NK-92 treated with Interleukin-12 subunit alpha and Interleukin-12 subunit beta, amount 100 ng/mL, for 24 hours (cell line): ENCODE measurements around the gene EIF1B.
A peak's percentile ranks its signal among the peaks of the same experiment; 100 is the strongest.

Experiments
- DNase-seq: peaks from one replicate; lab custom pipeline; 2025; lab: John Stamatoyannopoulos, UW

EIF1B gene

DNA sequence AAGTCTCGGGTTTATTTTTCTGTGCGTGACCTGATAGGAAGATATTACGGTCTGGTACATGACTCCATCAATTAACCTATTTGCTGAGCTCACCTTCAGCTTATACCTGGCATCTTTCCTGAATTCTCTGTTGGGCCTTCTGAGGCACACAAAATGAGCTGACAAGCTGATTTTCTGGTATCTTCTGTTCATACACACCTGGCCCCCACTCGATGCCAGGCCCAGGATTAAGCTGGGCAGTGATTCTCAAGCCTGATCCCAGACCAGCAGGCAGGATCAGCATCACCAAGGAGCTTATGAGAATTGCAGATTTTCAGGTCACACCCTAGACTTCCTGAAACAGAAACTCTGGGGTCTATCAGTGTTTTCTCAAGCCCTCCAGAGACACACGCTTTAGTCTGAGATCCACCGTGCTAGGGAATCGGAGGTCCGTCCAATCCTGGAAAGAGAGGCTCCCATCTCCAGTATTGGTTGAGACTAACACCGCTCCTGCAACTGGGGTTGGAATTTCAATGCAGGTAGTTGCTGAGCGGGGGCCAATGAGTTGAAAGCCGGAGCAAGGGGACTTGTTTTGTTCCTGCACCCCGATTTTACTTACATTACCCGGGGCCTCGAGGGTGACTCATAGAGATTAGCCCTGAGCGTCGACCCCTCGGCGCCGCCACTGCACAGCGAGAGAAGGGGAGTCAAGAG, 636 bp upstream of the EIF1B start:
- DNase-seq, result no peak

DNA sequence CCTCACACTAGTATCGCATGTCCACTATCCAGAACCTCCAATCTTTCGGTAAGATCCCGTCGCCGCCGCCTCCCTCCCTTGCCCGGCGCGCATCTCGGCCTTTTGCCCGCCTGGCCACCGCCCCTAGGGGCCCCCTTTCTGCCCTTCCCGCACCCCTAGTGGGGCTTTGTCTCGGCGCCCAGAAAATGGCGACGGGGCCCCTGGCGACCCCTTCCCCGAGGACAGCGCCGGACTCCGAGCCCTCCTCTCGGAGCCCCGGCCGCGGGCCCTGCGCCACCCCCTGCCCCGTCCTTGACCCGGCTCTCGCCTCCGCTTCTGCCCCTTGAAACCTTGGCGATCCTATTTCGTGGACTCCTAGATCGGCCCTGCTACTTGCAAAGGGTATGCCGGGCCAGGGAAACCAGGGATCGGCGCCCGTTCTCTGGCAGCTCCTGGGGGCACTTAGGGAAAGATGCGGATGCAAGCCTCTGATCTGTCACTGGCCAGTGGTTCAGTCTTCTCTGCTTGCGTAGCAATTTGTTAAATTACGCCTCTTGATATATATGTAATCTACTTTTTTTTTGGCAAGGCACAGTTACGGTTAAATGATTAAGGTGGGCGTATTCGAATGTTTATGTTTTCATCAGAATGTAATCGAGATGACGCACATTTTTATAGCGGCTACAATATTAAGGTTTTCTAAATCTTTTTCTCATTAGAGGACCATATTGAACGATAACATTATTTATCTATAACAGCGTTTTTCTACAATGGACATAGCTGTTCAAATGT, 603 bp downstream of the EIF1B start:
- DNase-seq, result peak; percentile 21

DNA sequence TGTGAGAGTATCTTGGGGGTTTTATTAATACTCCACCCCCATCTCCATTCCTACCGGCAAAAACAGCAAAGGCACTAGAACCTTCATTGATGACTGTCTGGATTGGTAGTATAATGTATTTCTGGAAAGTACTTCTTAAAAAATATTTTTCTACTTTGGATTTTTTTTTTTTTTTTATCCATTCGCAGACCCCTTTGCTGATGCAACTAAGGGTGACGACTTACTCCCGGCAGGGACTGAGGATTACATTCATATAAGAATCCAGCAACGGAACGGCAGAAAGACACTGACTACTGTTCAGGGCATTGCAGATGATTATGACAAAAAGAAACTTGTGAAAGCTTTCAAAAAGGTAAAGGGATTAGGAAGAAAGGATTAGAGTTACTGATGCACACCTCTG, 1.2 kb downstream of the EIF1B start:
- no peak for DNase-seq

DNA sequence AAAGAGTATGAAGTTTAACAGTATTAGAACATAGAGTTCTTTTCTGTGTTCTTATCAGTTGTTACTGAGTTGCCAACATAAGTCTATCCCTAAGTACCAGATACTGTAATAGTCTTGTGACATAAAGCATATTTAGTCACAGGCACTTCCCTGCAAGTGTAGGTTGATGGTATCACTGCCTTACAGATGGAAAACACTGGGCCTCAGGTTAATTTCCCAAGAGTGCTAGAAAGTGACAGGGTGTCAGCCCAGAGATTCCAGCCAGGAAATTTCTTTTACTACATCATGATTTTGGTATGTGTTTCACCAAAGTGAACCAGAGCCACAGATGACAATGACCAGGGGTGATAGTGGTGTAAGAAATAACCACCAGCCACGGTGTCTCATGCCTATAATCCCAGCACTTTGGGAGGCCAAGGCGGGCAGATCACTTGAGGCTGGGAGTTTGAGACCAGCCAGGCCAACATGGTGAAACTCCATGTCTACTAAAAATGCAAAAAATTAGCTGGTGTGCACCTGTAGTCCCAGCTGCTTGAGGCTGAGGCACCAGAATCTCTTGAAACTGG, 3.2 kb downstream of the EIF1B start:
- DNase-seq, result no peak

DNA sequence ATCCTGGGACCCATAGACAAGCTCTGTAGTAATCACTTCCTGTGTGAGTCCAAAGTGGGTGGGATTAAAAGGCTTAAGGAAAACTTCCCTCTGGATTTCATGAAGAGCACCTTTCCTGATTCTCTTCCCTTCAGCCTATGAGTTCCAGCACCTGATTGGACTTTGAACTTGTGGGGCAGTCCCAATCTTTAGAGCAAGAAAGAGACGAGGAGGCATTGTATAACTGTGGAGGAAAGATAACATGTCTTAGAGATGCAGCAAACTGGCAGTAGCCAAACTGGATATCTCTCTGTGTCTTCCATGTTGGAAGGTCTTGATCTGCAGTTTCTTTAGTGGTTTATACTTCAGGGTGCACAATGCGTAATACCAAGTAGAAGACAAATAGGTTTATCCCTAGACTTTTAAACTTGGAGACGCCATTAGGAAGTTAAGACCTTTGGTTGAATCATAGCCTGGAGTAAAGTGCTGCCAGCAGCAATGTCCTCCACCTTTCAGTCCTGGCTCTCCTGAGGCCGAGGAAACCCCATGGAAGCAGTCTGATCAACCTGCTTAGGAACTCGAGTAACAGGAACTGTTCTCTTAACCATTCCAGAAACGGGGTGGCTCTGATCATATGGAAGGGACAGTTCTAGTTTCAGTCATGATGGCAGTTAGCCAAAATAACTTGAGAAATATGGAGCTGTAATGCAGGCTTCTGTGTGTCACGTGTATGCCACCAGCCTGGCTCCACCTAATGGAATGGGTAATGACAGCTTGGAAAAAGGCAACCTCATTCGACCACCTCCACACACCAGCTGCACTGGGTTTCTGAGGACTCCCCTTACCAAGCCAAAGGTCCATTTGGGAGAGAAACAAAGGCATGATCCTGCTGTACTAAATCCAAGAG, 4.7 kb downstream of the EIF1B start:
- DNase-seq, result no peak

DNA sequence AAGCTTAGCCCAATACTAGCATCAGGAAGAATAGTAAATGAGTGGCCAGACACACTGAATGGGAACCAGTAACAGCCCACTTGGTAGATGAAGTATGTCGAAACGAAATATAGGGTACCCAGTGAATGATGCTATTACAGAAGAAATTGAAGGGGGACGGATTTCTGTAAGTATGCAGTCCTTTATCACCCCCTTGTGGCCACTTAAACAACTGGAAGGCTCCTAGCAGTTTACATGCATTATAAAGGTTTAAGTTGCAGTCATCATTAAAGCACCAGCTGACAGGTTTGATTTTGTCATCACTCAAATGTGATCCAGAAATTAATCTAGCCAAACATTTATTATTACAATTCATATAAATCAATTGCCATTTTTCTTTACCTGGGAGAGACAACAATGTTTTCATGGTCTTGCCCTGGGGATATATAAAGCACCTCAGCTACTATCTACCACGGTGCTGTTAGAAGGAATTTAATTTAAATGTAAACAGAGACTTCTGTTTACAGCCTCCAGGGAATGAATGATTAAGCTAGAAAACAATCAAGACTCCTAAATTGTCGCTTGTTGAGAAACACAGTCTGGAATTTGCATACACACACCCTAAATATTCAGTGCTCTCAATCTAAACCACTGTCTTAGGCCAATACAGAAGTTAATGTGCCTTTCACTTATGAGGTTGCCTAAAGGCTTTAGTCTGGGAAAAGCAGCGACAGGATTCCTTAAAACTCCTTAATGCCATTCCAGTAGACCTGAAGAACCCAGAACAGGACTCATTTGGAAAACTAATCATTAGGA, 7.8 kb downstream of the EIF1B start:
- no peak for DNase-seq

DNA sequence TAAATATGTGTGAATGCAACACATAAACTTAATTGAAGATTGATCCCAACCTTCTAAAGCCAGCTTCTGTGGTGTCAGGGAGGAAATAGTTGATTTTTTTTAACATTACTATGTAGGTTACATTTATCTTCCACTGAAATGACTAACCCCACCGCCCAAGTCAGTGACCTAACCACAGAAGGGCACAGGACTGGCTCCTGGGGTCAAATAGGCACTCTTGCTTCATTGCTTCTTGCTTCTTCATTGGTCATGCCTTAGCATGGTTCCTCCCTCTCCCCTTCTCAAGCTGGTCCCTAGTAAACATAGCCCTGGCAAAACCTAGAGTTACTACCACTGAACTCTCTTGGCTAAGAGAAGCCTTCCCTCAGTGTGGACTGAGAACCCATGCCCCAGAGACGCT, 12.3 kb downstream of the EIF1B start:
- no peak for DNase-seq

DNA sequence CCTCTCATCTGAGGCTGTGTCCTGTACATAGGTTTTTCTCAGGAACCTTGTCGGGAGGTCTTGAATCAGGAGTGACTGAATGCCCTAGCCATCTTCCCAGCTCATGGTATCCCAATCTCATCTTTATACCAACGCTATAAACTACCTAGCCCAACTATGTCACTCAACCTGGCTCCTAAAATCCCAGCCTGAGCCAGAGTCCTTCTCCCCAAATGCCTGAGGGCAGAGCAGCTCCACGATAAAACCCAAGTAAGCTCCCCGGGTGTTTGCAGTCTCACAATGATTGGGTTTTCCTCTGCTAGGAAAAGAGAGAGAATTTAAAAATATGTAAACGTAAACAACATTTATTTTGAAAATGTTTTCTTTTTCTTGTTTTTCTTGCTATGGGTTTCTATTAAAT, 14.4 kb downstream of the EIF1B start:
- no peak for DNase-seq

DNA sequence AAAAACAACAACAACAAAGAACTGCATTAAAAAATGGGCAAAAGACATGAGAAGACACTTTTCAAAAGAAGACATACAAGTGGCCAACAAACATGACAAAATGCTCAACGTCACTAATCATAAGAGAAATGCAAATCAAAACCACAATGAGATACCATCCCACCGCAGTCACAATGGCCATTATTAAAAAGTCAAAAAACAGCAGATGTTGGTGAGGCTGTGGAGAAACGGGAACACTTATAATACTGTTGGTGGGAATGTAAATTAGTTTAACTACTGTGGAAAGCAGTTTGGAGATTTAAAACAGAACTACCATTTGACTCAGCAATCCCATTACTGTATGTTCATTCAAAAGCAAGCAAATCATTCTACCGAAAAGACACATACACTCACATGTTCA, 15.1 kb downstream of the EIF1B start:
- DNase-seq, result no peak

DNA sequence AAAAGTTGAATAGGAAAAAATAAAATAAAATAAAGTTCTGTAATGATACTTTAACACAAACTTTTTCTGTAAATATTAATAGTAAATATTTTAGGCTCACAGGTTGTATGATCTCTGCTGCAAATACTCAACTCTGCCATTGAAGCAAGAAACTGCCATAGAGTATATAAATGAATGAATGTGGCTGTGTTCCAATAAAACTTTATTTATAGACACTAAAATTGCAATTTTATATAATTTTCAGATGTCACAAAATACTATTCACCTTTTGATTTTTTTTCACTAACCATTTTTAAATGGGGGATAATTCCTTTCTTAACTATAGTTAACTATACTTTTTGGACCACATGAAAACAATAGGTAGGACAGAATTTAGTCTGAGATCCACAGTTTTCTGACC, 16.0 kb downstream of the EIF1B start:
- DNase-seq, result no peak

DNA sequence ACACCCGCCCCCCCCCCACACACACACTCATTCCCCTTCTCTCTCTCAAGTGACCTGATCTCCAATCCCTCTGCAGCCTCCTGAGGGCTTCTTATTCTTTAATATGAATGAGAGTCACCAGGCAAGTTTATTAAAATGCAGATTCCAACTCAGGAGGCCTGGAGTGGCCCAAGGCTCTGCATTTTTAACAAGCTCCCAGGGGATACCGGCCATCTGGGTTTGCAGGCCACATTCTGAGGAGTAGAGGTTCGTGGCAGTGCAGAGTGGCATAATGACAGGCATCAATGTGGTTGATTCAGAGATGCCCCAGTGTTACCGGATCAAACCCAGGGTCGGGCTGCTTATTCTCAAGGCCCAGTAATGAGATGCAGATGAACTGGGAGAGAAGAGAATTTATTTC, 18.9 kb downstream of the EIF1B start:
- DNase-seq, result no peak

DNA sequence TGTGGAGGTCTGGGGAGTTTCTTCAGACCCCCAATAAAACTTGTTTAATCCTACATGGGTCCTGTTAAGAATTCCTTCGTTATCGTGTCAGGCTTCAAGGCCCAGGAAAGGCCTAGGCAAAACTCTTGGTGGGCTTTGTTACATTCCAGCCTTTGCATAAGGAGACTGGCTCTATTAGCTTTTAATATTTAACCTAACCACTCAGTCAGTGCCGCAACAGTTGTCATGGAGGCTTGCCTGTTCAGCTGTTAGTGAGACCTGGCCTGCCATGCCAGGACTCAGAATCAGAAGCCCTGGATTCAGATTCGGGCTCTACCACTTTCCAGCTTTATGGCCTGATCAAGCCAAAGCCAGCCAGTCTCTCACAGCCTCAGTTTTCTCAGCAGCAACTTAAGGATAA, 19.6 kb downstream of the EIF1B start:
- no peak for DNase-seq

DNA sequence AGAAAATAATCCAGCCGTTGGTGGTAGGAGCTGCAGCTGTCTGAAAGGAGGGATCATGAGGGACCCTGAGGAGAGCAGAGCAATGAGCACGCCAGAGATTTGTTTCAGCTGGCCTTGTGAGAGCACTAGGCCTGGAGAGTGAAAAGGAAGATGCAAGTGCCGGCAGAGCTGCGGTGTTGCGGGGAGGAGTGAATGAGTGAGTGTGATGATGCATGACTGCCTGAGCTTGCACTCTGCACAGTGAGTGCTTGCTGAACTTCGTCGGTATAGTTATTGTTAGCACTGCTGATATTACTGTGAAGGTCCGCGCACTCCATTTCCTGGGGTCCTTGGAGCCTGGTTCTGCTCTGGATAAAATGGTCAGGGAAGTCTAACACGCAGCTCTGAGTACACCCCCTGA, 23.2 kb downstream of the EIF1B start:
- DNase-seq, result no peak

DNA sequence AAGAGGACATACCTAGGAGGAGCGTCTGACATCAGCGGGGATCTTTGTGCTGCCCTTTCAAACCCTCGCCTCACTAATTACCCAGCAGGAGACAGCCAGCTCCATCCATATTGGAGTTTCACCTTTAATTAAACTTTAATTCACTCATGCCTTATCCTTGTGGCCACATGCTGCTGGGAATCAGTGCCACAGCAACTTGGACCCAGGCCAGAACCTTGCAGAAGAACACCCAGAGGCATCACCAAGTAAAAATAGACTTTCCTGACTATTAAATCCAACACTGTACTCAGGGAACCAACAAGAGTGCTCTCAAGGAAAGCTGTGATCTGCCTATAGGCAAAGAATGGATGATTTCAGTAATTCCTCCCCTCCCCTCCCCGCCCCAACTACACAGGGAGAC, 23.9 kb downstream of the EIF1B start:
- no peak for DNase-seq

DNA sequence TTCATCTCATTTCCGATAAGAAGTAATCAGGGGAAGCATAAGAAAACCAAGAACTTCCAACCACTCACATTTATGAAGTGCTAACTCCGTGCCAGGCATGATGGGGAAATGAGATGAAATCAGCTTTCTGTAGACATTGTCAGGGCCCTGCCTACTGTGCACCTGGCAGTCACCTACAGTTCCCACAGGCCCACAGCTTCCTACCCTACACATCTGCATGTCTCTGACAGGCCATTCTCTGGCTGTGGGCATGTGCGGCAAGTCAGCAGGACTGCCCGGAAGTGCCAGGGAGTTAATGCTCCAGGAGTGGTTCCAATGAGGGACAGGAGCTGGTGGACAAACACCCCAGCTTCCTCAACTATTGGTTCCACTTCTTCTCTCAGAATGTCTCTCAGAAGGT, 24.3 kb downstream of the EIF1B start:
- DNase-seq, result no peak

DNA sequence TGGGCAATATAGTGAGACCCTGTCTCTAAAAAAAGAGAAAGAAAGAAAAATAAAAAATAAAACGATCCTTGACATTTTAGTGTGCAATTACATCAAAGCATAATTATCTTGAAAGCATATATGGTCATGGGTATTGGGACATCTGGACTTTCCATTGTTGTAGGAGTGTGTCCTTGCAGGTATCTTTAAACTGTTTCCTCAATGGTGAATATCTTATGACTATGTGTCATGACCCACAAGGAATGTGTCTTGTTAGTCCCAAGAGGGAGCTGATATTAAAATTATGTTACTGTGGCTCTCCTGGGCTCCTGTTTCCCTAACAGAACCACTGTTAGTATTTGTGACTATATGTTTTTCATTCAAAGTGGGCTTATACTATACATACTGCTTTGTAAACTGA, 26.6 kb downstream of the EIF1B start:
- DNase-seq, result no peak

DNA sequence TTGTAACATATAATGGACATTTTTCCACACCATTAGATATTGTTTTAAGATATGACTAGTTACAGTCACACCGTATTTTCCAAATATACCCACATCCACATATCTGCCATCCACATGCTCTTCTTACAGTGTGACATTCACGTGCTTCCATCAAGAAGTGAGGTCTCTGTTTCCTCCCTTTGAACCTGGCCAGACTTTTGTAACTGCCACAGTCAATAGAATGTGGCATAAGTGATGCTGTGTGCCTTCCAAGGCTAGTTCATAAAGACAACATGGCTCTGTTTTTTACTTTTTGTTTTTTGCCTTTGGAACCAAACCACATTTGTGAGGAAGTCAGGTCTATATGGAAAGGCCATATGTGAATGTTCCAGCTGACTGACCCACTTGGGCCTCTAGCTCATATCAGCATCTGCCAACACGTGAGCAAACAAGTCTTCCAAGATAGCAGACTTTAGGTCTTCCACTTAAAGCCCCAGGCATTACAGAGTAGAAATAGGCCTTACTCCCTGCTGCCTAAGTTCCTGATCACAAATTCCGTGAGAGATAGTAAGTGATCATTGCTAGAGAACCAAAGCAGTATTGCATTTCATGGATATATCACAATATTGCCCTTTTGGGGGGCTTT, 27.1 kb downstream of the EIF1B start:
- DNase-seq, result no peak

DNA sequence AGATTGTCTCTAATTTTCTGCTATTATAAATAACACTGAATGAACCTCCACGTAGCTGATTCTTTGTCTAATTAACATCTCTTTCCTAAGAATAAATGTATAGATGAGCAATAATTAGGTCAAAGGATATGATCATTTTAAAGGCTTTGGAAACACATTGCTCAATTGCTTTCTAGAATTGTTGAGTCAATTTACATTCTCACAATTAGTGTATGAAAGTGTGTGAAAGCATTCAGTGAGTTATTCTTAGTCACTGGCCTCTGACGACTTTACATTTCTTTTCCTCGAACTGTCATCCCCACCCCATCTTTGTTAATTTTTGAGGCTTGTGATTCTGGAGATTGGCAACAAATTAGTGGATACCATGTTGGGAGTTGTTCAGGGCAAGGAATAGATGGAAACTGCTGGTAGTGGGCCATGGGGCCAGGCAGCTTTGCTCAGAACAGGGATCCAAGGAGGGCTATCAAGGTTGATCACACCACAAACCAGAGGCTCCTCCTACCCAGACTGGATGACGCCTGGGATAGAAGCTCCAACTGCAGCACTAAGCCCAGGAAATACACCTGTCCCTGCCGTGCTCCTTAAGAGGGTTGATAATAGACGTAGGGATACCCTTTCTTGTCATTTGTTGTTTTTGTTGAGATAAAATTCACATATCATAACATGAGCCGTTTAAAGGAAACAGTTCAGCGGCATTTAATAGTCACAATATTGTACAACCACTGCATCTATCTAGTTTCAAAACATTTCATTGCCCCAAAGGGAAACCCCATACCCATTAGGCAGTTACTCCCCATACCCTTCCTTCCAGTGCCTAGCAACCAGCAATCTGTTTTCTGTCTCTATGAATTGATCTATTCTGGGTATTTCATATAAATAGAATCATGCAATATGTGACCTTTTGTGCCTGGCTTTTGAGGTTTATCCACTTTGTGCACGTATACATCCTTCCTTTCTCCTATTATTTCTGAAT, 27.9 kb downstream of the EIF1B start:
- DNase-seq, result no peak

DNA sequence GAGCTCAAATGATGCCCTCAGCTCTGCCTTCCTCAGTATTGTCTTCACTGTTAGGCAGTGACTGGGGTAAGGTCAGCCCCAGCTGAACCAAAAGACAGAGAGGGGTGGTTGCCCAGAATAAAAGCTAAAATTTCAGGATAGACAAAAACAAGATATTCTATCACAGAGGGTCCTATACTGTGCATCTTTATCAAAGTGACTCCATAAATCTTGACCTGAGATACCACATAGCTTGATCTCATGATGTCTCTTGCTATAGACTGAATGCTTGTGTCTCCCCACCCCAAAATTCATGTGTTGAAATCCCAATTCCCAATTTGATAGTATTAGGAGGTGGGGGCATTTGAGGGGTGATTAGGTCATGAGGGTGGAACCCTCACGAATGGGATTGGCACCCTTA, 30.4 kb downstream of the EIF1B start:
- no peak for DNase-seq

DNA sequence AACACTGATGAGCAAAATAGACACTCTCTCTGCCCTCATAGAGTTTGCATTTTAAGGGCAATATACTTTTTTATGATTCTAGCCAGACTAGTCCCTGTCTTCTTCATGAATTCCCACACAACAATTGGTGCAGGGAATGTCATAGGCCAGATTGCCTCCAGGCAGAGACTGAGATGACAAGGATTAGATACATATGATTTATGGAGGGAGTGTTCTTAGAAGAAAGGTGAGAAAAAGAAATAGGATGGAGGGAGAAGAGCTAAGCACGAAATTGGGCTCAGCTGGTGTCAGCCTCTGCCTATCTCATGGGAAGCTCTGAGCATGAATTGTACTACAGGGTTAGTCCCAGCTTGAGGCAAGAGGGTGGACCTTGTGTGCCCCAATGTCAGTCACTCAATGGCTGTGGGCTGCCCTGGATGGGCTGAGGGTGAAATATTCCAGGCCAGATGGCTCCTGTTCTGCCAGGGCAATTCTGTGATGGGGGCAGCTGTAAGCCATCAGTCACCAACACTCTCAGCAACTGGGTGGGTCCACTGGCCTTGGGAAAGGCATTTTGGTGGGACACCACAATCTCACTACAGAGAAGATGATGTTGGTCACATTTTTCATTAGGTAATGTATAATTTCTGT, 31.1 kb downstream of the EIF1B start:
- DNase-seq, result no peak
